ENCODE measurements around the gene TFDP2. TPM values are rescaled to one million over a fixed set of nuclear protein-coding genes. Genes with fewer than 3 reads are reported as not detected.

TFDP2 gene
- total and polyA plus RNA-seq, 2 of the 8 experiments (the other 6 are each of a cell fraction or from before 2014, with no cell fraction given): 41.1 to 119 TPM

DNA sequence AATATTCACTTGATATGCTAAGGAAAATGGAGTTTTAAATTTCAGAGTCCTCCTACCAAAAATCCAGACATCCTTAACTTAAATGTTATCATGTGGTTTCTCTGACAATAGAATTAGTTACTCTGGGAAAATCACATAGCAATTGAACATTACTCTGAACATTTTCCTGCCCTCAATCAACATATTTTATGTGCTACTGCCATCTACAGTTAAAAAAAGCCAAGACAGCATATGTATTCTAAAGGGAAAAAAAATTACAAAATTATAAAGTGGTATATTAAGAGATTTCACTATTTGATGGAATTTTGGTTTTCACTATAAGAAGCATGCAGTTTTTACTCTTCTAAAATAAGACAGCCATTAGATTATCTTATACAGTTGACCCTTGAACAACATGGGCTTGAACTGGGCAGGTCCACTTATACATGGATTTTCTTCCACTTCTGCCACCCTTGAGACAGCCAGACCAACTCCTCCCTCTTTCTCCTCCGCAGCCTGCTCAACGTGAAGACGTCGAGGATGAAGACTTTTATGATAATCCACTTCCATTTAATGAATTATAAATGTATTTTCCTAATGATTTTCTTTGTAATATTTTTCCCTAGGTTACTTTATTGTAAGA lies 150.6 kb downstream of the TFDP2 start:
- Histone ChIP-seq H2BK120ac (replicated peaks; ENCODE audit: low read depth, low read length) (no peak overlapping the region), H3K18ac (ENCODE audit: extremely low read depth, low read length) (no peak overlapping the region), H3K4me3 (ENCODE audit: extremely low read depth in 1 of 4, insufficient read depth in 2 of 4, low read depth in 3 of 4, low read length in 4 of 4) (no peak overlapping the region), H3K36me3 (ENCODE audit: control insufficient read depth in 2 of 4, insufficient read depth in 4 of 4, low read length in 3 of 4) (peaks cover 0 to 18% (median 0%) of the 10 kb centered on the region in 4 experiments; a peak in 2 of 8 replicates), H3K23me2 (ENCODE audit: low read depth, low read length) (no peaks in the 10 kb centered on the region), H4K91ac (replicated peaks; ENCODE audit: insufficient read length, low read length) (no peak overlapping the region), H3K4ac (replicated peaks; ENCODE audit: insufficient read length, low read depth, low read length) (no peak overlapping the region), H3K79me2 (ENCODE audit: control insufficient read depth in 1 of 2, insufficient read depth in 2 of 2, low read length in 2 of 2) (peaks cover 0 to 14% of the 10 kb centered on the region in 2 experiments; a peak in 1 of 4 replicates), H3K9ac (replicated peaks in 1 of 4; ENCODE audit: extremely low read depth in 1 of 4, low read depth in 3 of 4, low read length in 3 of 4) (no peak overlapping the region), H3K4me2 (ENCODE audit: insufficient read depth in 1 of 2, low read depth in 2 of 2, low read length in 2 of 2) (no peak overlapping the region), H4K5ac (ENCODE audit: insufficient read length, low read depth, low read length) (no peak overlapping the region), H3K27me3 (replicated peaks in 1 of 4; ENCODE audit: control insufficient read depth in 3 of 4, extremely low read depth in 1 of 4, insufficient read depth in 3 of 4, low read length in 3 of 4) (no peaks in the 10 kb centered on the region), H3K23ac (ENCODE audit: insufficient read length) (no peak overlapping the region), H3K79me1 (ENCODE audit: low read depth, low read length) (0 out of 2 replicates have a peak, but pooled peaks cover 2% of the 10 kb centered on the region), H2AFZ (ENCODE audit: low read length) (no peak overlapping the region), H4K20me1 (replicated peaks in 1 of 2; ENCODE audit: control insufficient read depth in 1 of 2, insufficient read depth in 2 of 2, low read length in 2 of 2) (peaks cover 0 to 2% of the 10 kb centered on the region in 2 experiments), H3K4me1 (replicated peaks in 1 of 4; ENCODE audit: control insufficient read depth in 3 of 4, insufficient read depth in 4 of 4, low read length in 3 of 4) (peaks cover 0 to 4% (median 2%) of the 10 kb centered on the region in 4 experiments; a peak in 3 of 7 replicates), H3K56ac (replicated peaks; ENCODE audit: insufficient read length, low read depth, low read length) (no peak overlapping the region), H3K9me3 (ENCODE audit: insufficient read depth in 2 of 2, low read depth in 1 of 2, low read length in 1 of 2) (no peaks in the 10 kb centered on the region), H2BK5ac (ENCODE audit: low read depth, low read length) (no peak overlapping the region), H4K8ac (ENCODE audit: extremely low read depth, insufficient read depth, low read length) (no peak overlapping the region; the same call in 1 of the 2 replicates), H2BK12ac (ENCODE audit: low read depth, low read length) (no peak overlapping the region), H3K14ac (ENCODE audit: insufficient read length) (no peak overlapping the region), H2BK20ac (ENCODE audit: low read length) (no peak overlapping the region), H2AK5ac (ENCODE audit: low read depth, low read length) (no peak overlapping the region), H2BK15ac (ENCODE audit: low read length) (no peak overlapping the region), H3K27ac (ENCODE audit: low read depth, low read length) (no peak overlapping the region)
- DNase-seq (ENCODE audit: low read depth in 1 of 2, low spot score in 2 of 2): no peak
- CTCF ChIA-PET (ENCODE audit: partially characterized antibody): interaction anchor here (1.0 kb wide), 1 partner anchor 22 kb away, joined by 3 read pairs; no protein-coding TSS in a partner anchor
- TF ChIP-seq KDM1A (IDR thresholded peaks at IDR 0.05; ENCODE audit: borderline replicate concordance, low read length): no peak
- TF ChIP-seq TAF1 (IDR thresholded peaks at IDR 0.05; ENCODE audit: low read depth, low read length): no peak
- no peak for TF ChIP-seq RNF2 (IDR thresholded peaks at IDR 0.05; ENCODE audit: borderline replicate concordance, low read depth, low read length, missing control alignments, poor library complexity, severe bottlenecking)
- no peak for TF ChIP-seq EGR1 (IDR thresholded peaks at IDR 0.05; ENCODE audit: borderline replicate concordance, low read depth, low read length)
- no peak for TF ChIP-seq SIN3A (conservative IDR thresholded peaks at IDR 0.05 in 1 of 2, IDR thresholded peaks at IDR 0.05 in 1 of 2; ENCODE audit: low read depth in 1 of 2, low read length in 2 of 2)
- TF ChIP-seq CEBPB (IDR thresholded peaks at IDR 0.05; ENCODE audit: low read depth, low read length): no peak
- no peak for TF ChIP-seq BACH1 (IDR thresholded peaks at IDR 0.05; ENCODE audit: low read length)
- no peak for TF ChIP-seq GTF2F1 (IDR thresholded peaks at IDR 0.05; ENCODE audit: borderline replicate concordance, low read depth, low read length)
- no peak for FAIRE-seq
- POLR2A ChIA-PET (ENCODE audit: partially characterized antibody): interaction anchor here (1.4 kb wide), 1 partner anchor 9 kb away, joined by 4 read pairs; no protein-coding TSS in a partner anchor
- 96% methylated on average over 4 of the region's 4 CpGs; no CpG with 5 or more reads in 1 of the 2 experiments for WGBS, 2 experiments (ENCODE audit: extremely low coverage in 1 of 2, insufficient coverage in 1 of 2, insufficient read length in 1 of 2, insufficient replicate concordance in 2 of 2, low coverage in 1 of 2, low lambda C conversion rate in 2 of 2, missing lambda C conversion rate in 1 of 2)

Measured in H1 (cell line).